BE2C (cell line): ENCODE data around the gene LAMA2.

Experiments used
- DNase-seq: peaks from one replicate; pipeline ENCODE4 v3.0.0-alpha.2; 2020
- H3K27me3 ChIP-seq: fragments of 250-450 bp; sonication (Bioruptor Pico); 2 replicates; pipeline ENCODE4 v1.5.1; 2020; ENCODE audit warnings: mild to moderate bottlenecking
- H3K36me3 ChIP-seq: fragments of 250-450 bp; sonication (Bioruptor Pico); 2 replicates; pipeline ENCODE4 v1.5.1; 2020; ENCODE audit warnings: mild to moderate bottlenecking
- H3K4me1 ChIP-seq: fragments of 250-450 bp; sonication (Bioruptor Pico); 2 replicates; pipeline ENCODE4 v1.5.1; 2020
- H3K4me3 ChIP-seq: 2 replicates; pipeline ENCODE4 v1.5.1; 2011; ENCODE audit warnings: low read depth, low read length
- H3K9me3 ChIP-seq: fragments of 250-450 bp; sonication (Bioruptor Pico); 2 replicates; pipeline ENCODE4 v1.5.1; 2020
- TF ChIP-seq, protein P1 (sequence below): IDR thresholded peaks from 2 replicates; pipeline ENCODE4 v1.5.1; 2012; ENCODE audit warnings: mild to moderate bottlenecking, low read depth, low read length

Gene LAMA2

GRCh38 chr6:129243377-129243776, 360.4 kb downstream of the LAMA2 start:
- no peak overlapping the region for H3K4me3 ChIP-seq
- no peaks in the 10 kb centered on the region for H3K4me1 ChIP-seq
- no peak for DNase-seq
- no peaks in the 10 kb centered on the region for H3K36me3 ChIP-seq
- H3K9me3 ChIP-seq = no peaks in the 10 kb centered on the region
- H3K27me3 ChIP-seq = no peaks in the 10 kb centered on the region
- TF ChIP-seq, protein P1, sequence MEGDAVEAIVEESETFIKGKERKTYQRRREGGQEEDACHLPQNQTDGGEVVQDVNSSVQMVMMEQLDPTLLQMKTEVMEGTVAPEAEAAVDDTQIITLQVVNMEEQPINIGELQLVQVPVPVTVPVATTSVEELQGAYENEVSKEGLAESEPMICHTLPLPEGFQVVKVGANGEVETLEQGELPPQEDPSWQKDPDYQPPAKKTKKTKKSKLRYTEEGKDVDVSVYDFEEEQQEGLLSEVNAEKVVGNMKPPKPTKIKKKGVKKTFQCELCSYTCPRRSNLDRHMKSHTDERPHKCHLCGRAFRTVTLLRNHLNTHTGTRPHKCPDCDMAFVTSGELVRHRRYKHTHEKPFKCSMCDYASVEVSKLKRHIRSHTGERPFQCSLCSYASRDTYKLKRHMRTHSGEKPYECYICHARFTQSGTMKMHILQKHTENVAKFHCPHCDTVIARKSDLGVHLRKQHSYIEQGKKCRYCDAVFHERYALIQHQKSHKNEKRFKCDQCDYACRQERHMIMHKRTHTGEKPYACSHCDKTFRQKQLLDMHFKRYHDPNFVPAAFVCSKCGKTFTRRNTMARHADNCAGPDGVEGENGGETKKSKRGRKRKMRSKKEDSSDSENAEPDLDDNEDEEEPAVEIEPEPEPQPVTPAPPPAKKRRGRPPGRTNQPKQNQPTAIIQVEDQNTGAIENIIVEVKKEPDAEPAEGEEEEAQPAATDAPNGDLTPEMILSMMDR = no peak

DNA sequence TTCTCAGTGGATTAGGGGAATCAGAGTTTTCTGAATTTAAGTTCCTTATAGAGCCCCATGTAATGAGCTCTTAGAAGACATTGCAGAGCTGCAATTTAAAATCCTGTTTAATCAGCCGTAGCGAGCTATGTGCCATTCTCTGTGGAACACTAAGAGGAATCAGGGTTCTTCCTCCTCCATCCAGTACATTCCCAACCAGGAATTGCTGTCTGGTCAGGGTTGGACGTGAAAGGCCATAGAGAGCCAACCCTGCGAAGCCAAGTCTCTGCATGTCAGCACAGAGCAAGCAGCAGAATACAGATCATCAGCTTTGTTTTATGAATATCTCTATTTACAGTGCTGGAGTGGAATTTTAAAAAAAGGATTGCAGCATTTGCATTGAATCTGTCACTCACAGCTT, 366.0 kb downstream of the LAMA2 start:
- Histone ChIP-seq H3K9me3 (no peaks in the 10 kb centered on the region), H3K4me1 (no peaks in the 10 kb centered on the region), H3K4me3 (no peak overlapping the region), H3K27me3 (peaks cover 15% of the 10 kb centered on the region), H3K36me3 (no peaks in the 10 kb centered on the region)
- DNase-seq = no peak
- TF ChIP-seq, protein P1 = no peak

GRCh38 chr6:129251669-129252376, 368.9 kb downstream of the LAMA2 start:
- TF ChIP-seq, protein P1 = peak; percentile 82
- H3K4me3 ChIP-seq = no peak overlapping the region
- peak; percentile 47 for DNase-seq
- no peaks in the 10 kb centered on the region for H3K4me1 ChIP-seq
- H3K27me3 ChIP-seq = peaks cover 15% of the 10 kb centered on the region
- no peaks in the 10 kb centered on the region for H3K9me3 ChIP-seq
- no peaks in the 10 kb centered on the region for H3K36me3 ChIP-seq

GRCh38 chr6:129252377-129253071, 369.6 kb downstream of the LAMA2 start:
- Histone ChIP-seq H3K4me3 (no peak overlapping the region), H3K9me3 (no peaks in the 10 kb centered on the region), H3K36me3 (no peaks in the 10 kb centered on the region), H3K4me1 (no peaks in the 10 kb centered on the region), H3K27me3 (peaks cover 15% of the 10 kb centered on the region)
- TF ChIP-seq, protein P1 = no peak
- DNase-seq = no peak

- Histone ChIP-seq H3K9me3 (no peaks in the 10 kb centered on the region), H3K4me3 (no peak overlapping the region), H3K36me3 (no peaks in the 10 kb centered on the region), H3K27me3 (peaks cover 15% of the 10 kb centered on the region), H3K4me1 (no peaks in the 10 kb centered on the region)
- DNase-seq = no peak
- TF ChIP-seq, protein P1 = no peak
Observed at GRCh38 chr6:129253242-129253641, 370.3 kb downstream of the LAMA2 start.

GRCh38 chr6:129253727-129254126, 370.8 kb downstream of the LAMA2 start:
- H3K36me3 ChIP-seq = no peaks in the 10 kb centered on the region
- TF ChIP-seq, protein P1 = no peak
- no peaks in the 10 kb centered on the region for H3K9me3 ChIP-seq
- DNase-seq = no peak
- peaks cover 15% of the 10 kb centered on the region for H3K27me3 ChIP-seq
- no peaks in the 10 kb centered on the region for H3K4me1 ChIP-seq
- H3K4me3 ChIP-seq = no peak overlapping the region
